Stromal cell of bone marrow (primary cell): ENCODE results near the gene MTG2.

Source experiments
- DNase-seq: peaks from one replicate; pipeline ENCODE4 v3.0.0-alpha.2; 2012; ENCODE audit warnings: low read depth

The MTG2 gene

DNA sequence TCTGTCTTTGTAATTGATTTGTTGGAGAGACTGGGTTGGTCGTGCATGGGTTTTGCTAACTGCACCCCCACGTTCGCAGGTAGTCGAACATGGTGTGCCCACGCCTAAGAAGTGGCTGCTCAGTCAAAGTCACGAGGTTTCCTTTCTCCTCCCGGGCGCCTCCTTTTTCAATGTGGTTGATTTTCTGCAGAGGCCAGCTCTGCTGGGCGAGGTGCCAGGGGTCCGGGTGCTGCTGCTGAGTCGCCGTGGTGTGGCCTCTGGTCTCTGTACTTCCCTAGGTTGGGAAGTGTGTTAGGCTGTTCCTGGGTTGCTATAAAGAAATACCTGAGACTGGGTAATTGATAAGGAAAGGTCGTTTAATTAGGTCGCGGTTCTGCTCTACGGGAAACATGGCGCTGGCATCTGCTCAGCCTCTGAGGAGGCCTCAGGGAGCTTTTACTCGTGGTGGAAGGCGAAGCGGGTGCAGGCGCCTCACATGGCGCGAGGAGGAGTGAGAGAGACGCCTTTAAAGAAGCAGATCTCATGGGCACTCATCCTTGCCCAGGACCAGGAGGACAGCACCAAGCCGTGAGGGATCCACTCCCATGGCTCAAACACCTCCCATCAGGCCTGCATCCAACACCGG lies 69.6 kb downstream of the MTG2 start:
- no peak for DNase-seq
